Measurements from ENCODE around the gene PVALEF. TPM values are rescaled to one million over a fixed set of nuclear protein-coding genes. Genes with fewer than 3 reads are reported as not detected.

PVALEF gene
- total RNA-seq, 1 donor from 2014 or later, result not detected

DNA sequence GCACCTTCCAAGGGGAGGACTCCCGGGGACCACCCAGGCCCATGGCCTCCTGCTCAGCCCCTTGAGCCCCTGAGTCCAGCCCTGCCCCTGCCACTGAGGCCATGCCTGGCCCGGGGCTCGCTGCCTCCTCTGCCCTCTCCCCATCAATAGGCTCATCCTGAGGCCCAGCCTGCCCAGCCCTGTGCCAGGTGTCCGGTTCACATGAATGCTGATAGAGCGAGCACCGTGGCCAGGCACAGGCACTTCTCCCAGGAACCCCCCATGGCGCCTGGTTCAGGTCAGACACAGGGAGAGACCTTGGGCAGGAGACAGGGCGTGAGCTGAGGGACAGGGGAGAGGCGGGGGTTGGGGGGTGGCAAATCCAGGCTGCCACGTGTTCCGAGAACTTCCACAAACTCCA lies 2.8 kb upstream of the PVALEF start:
- Histone ChIP-seq H3K36me3 (no peaks in the 10 kb centered on the region), H3K9me3 (no peaks in the 10 kb centered on the region), H3K4me3 (no peak overlapping the region), H3K27ac (no peak overlapping the region), H3K4me1 (peaks cover 10% of the 10 kb centered on the region), H3K27me3 (peaks cover 15% of the 10 kb centered on the region)
- intact Hi-C loops (cut with DNase I), result no loop called here
- TF ChIP-seq, protein P1, sequence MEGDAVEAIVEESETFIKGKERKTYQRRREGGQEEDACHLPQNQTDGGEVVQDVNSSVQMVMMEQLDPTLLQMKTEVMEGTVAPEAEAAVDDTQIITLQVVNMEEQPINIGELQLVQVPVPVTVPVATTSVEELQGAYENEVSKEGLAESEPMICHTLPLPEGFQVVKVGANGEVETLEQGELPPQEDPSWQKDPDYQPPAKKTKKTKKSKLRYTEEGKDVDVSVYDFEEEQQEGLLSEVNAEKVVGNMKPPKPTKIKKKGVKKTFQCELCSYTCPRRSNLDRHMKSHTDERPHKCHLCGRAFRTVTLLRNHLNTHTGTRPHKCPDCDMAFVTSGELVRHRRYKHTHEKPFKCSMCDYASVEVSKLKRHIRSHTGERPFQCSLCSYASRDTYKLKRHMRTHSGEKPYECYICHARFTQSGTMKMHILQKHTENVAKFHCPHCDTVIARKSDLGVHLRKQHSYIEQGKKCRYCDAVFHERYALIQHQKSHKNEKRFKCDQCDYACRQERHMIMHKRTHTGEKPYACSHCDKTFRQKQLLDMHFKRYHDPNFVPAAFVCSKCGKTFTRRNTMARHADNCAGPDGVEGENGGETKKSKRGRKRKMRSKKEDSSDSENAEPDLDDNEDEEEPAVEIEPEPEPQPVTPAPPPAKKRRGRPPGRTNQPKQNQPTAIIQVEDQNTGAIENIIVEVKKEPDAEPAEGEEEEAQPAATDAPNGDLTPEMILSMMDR (IDR thresholded peaks at IDR 0.05), result no peak
- DNase-seq (no peak), ATAC-seq (no peak)

GRCh38 chr17:81163051-81163695 lies 2.1 kb upstream of the PVALEF start:
- Histone ChIP-seq H3K9me3 (no peaks in the 10 kb centered on the region), H3K4me1 (peaks cover 10% of the 10 kb centered on the region), H3K27me3 (peaks cover 15% of the 10 kb centered on the region), H3K4me3 (no peak overlapping the region), H3K27ac (no peak overlapping the region), H3K36me3 (no peaks in the 10 kb centered on the region)
- no peak for ATAC-seq
- intact Hi-C loops (cut with DNase I), result no loop called here
- TF ChIP-seq, protein P1 (IDR thresholded peaks at IDR 0.05), result no peak
- DNase-seq, result no peak

- ATAC-seq (no peak), DNase-seq (no peak)
- TF ChIP-seq, protein P1 (IDR thresholded peaks at IDR 0.05), result no peak
- Histone ChIP-seq H3K9me3 (no peaks in the 10 kb centered on the region), H3K36me3 (no peaks in the 10 kb centered on the region), H3K27ac (no peak overlapping the region), H3K4me3 (no peak overlapping the region), H3K4me1 (peaks cover 10% of the 10 kb centered on the region), H3K27me3 (peaks cover 15% of the 10 kb centered on the region)
- intact Hi-C loops (cut with DNase I), result no loop called here
These were observed 1.5 kb upstream of the PVALEF start for GRCh38 chr17:81163703-81164370.

GRCh38 chr17:81164371-81165245 lies 699 bp upstream of the PVALEF start:
- ATAC-seq, result no peak
- TF ChIP-seq, protein P1 (IDR thresholded peaks at IDR 0.05), result no peak

GRCh38 chr17:81166033-81166492 lies 756 bp downstream of the PVALEF start, which contains the start of gene AATK:
AATK (minus strand) TSS chr17:81166221; CDS start chr17:81165992, 229 bp downstream.
- no peak within 1 kb of the TSS for H3K27ac ChIP-seq
- H3K4me3 ChIP-seq, result peak within 1 kb of the TSS; percentile 14
- no peaks in the 10 kb centered on the region for H3K36me3 ChIP-seq
- intact Hi-C loops (cut with DNase I), result no loop called here
- TF ChIP-seq, protein P1 (IDR thresholded peaks at IDR 0.05), result no peak
- H3K4me1 ChIP-seq, result peaks cover 4% of the 10 kb centered on the region
- H3K27me3 ChIP-seq, result peaks cover 15% of the 10 kb centered on the region
- ATAC-seq (no peak), DNase-seq (no peak)
- H3K9me3 ChIP-seq, result no peaks in the 10 kb centered on the region

More at GRCh38 chr17:81164371-81165245, 699 bp upstream of the PVALEF start:
- no peak for DNase-seq
- intact Hi-C loops (cut with DNase I), result no loop called here
- H3K36me3 ChIP-seq, result no peaks in the 10 kb centered on the region
- H3K4me3 ChIP-seq, result no peak overlapping the region
- no peaks in the 10 kb centered on the region for H3K9me3 ChIP-seq
- no peak overlapping the region for H3K27ac ChIP-seq
- peaks cover 15% of the 10 kb centered on the region for H3K27me3 ChIP-seq
- H3K4me1 ChIP-seq, result peaks cover 10% of the 10 kb centered on the region

Data from upper lobe of right lung (tissue), 1 donor.